ENCODE results near the gene OSM. TPM values are rescaled to one million over a fixed set of nuclear protein-coding genes. Genes with fewer than 3 reads are reported as not detected.

OSM gene
- total RNA-seq, 1 experiment from 2014 or later, result not detected

GRCh38 chr22:30309951-30310741 is 43.5 kb upstream of the OSM start:
- H3K4me1 ChIP-seq (ENCODE audit: control insufficient read depth, insufficient read depth, low read length), result peaks cover 48% of the 10 kb centered on the region
- ChIA-PET CTCF (no interaction called here), POLR2A (no interaction called here)
- TF ChIP-seq TCF7L2 (IDR thresholded peaks at IDR 0.05; ENCODE audit: low read depth, low read length) (no peak), CTCF (IDR thresholded peaks at IDR 0.05) (no peak), POLR2AphosphoS5 (IDR thresholded peaks at IDR 0.05; ENCODE audit: low read depth, low read length) (no peak), REST (IDR thresholded peaks at IDR 0.05; ENCODE audit: insufficient read depth in 1 of 2, low read depth in 2 of 2, low read length in 1 of 2) (no peak), SIN3A (IDR thresholded peaks at IDR 0.05; ENCODE audit: borderline replicate concordance, insufficient read depth, low read depth, low read length) (no peak)
- in situ Hi-C loops (cut with HindIII; ENCODE audit: low pct_unique_long_range_greater_than_20kb, low sequenced_read_pairs), result no loop called here
- BruUV-seq (replicated peaks), result no TSS peak
- no peaks in the 10 kb centered on the region for H3K9me3 ChIP-seq (ENCODE audit: control insufficient read depth, insufficient read depth, low read depth, low read length)
- ATAC-seq, result no peak
- H3K36me3 ChIP-seq (ENCODE audit: control insufficient read depth, insufficient read depth, low read length), result no peaks in the 10 kb centered on the region
- H3K4me3 ChIP-seq (ENCODE audit: low read depth in 2 of 2, low read length in 2 of 2), result no peak overlapping the region
- no peak overlapping the region; the same call in 1 of the 2 replicates for H3K27ac ChIP-seq (ENCODE audit: low read length)
- intact Hi-C loops (cut with micrococcal nuclease; ENCODE audit: unreplicated experiment), result no loop called here
- H3K27me3 ChIP-seq (ENCODE audit: control insufficient read depth, insufficient read depth, low read length), result no peaks in the 10 kb centered on the region
- no peak for DNase-seq (ENCODE audit: low read depth, low spot score)

- intact Hi-C loops (cut with micrococcal nuclease; ENCODE audit: unreplicated experiment), result no loop called here
- ATAC-seq (no peak), DNase-seq (ENCODE audit: low read depth, low spot score) (no peak)
- no peak for TF ChIP-seq TCF7L2 (IDR thresholded peaks at IDR 0.05; ENCODE audit: low read depth, low read length)
- no peak for TF ChIP-seq CTCF (IDR thresholded peaks at IDR 0.05)
- no peak for TF ChIP-seq REST (IDR thresholded peaks at IDR 0.05; ENCODE audit: insufficient read depth in 1 of 2, low read depth in 2 of 2, low read length in 1 of 2)
- no peak for TF ChIP-seq POLR2AphosphoS5 (IDR thresholded peaks at IDR 0.05; ENCODE audit: low read depth, low read length)
- no peak for TF ChIP-seq SIN3A (IDR thresholded peaks at IDR 0.05; ENCODE audit: borderline replicate concordance, insufficient read depth, low read depth, low read length)
- H3K36me3 ChIP-seq (ENCODE audit: control insufficient read depth, insufficient read depth, low read length), result no peaks in the 10 kb centered on the region
- peaks cover 43% of the 10 kb centered on the region for H3K4me1 ChIP-seq (ENCODE audit: control insufficient read depth, insufficient read depth, low read length)
- no peak overlapping the region for H3K27ac ChIP-seq (ENCODE audit: low read length)
- no peak overlapping the region for H3K4me3 ChIP-seq (ENCODE audit: low read depth in 2 of 2, low read length in 2 of 2)
- H3K27me3 ChIP-seq (ENCODE audit: control insufficient read depth, insufficient read depth, low read length), result no peaks in the 10 kb centered on the region
- no peaks in the 10 kb centered on the region for H3K9me3 ChIP-seq (ENCODE audit: control insufficient read depth, insufficient read depth, low read depth, low read length)
- no TSS peak for BruUV-seq (replicated peaks)
- POLR2A ChIA-PET, result interaction anchor here (0.6 kb wide), 1 partner anchor 40 kb away, joined by 3 read pairs; no protein-coding TSS in a partner anchor
- CTCF ChIA-PET, result interaction anchor here (0.6 kb wide), 1 partner anchor 825 kb away, joined by 3 read pairs; no protein-coding TSS in a partner anchor
- in situ Hi-C loops (cut with HindIII; ENCODE audit: low pct_unique_long_range_greater_than_20kb, low sequenced_read_pairs), result no loop called here
Observed at GRCh38 chr22:30308518-30309230, 42.0 kb upstream of the OSM start.
